K562 (cell line): ENCODE data around the gene PLP2. TPM values are rescaled to one million over a fixed set of nuclear protein-coding genes. Genes with fewer than 3 reads are reported as not detected.

Experiments
- ARID1B ChIP-seq: fragments of 450-650 bp; IDR thresholded peaks from 2 replicates; pipeline ENCODE4 v1.6.1; 2016; ENCODE audit warnings: antibody characterized with exemption, mild to moderate bottlenecking, inconsistent platforms
- CCAR2 ChIP-seq: fragments of 200-400 bp; formaldehyde crosslinking; IDR thresholded peaks from 2 replicates; pipeline ENCODE4 v1.6.1; 2017; ENCODE audit warnings: mild to moderate bottlenecking, low read depth, low read length
- FOXK2 ChIP-seq, 2 experiments: fragments of 450-650 bp; IDR thresholded peaks in 1 of 2; conservative IDR thresholded peaks in 1 of 2; 2 replicates each; pipeline ENCODE4 v1.6.1; 2016; ENCODE audit warnings: low read depth in 2 of 2, mild to moderate bottlenecking in 1 of 2
- FUS ChIP-seq: fragments of 200-400 bp; formaldehyde crosslinking; optimal IDR thresholded peaks from 2 replicates; pipeline ENCODE3; 2017; ENCODE audit warnings: low read depth, low read length
- HDAC3 ChIP-seq: fragments of 450-650 bp; IDR thresholded peaks from 2 replicates; pipeline ENCODE4 v1.6.1; 2018; ENCODE audit warnings: borderline replicate concordance, mild to moderate bottlenecking, moderate library complexity; ENCODE audit not compliant: partially characterized antibody
- JUNB ChIP-seq: fragments of 450-650 bp; formaldehyde crosslinking; conservative IDR thresholded peaks from 2 replicates; pipeline ENCODE4 v1.4.0; 2020; ENCODE audit warnings: mild to moderate bottlenecking
- KAT8 ChIP-seq: fragments of 450-650 bp; IDR thresholded peaks from 2 replicates; pipeline ENCODE4 v1.6.1; 2016; ENCODE audit warnings: low read depth, mild to moderate bottlenecking
- KDM1A ChIP-seq, 2 experiments: fragments of 450-650 bp; IDR thresholded peaks; 2 replicates each; pipeline ENCODE4 v1.6.1; 2016; ENCODE audit warnings: mild to moderate bottlenecking in 2 of 2
- SMARCE1 ChIP-seq: fragments of 450-650 bp; IDR thresholded peaks from 2 replicates; pipeline ENCODE4 v1.7.1; 2016; ENCODE audit warnings: mild to moderate bottlenecking
- STAT5A ChIP-seq: IDR thresholded peaks from 2 replicates; pipeline ENCODE4 v1.6.1; 2012; ENCODE audit warnings: low read length, inconsistent platforms, borderline replicate concordance
- ZBED1 ChIP-seq: IDR thresholded peaks from 2 replicates; pipeline ENCODE4 v1.6.1; 2014
- ZNF212 ChIP-seq: fragments of 450-650 bp; formaldehyde crosslinking; IDR thresholded peaks from 2 replicates; pipeline ENCODE4 v1.4.0; 2020; ENCODE audit warnings: mild to moderate bottlenecking
- ZNF311 ChIP-seq: fragments of 250-450 bp; sonication (Bioruptor Pico); IDR thresholded peaks from 2 replicates; pipeline ENCODE4 v1.4.0; 2020; ENCODE audit warnings: mild to moderate bottlenecking, moderate library complexity
- ZNF561 ChIP-seq: fragments of 450-650 bp; formaldehyde crosslinking; conservative IDR thresholded peaks from 2 replicates; pipeline ENCODE4 v1.4.0; 2020; ENCODE audit warnings: mild to moderate bottlenecking, moderate library complexity
- polyA plus RNA-seq, 8 experiments: library from polyadenylated mRNA; depleted of rRNA in 4 of 8; stranded (reverse) in 5 of 8; unstranded in 3 of 8; fragments of >200 nt; fragmentation: Nextera tagmentation in 2 of 8; fragmentation: Illumina TruSeq in 1 of 8; extraction: Ambion mirVana in 2 of 8; extraction: Trizol in 1 of 8; gene quantifications; 2 replicates each; pipeline versions ENCODE4 v1.2.1 to v1.2.3, GENCODE V29; 2011 to 2014; ENCODE audit warnings: inconsistent platforms in 1 of 8, missing spikeins in 1 of 8
- total RNA-seq, 7 experiments: library from RNA; depleted of rRNA in 6 of 7; stranded (reverse); fragments of >200 nt in 6 of 7; fragmentation: Illumina TruSeq in 2 of 7; extraction: Trizol in 2 of 7; gene quantifications; 2 replicates each; pipeline versions ENCODE4 v1.2.1 to v1.2.3, GENCODE V29; 2011 to 2021; ENCODE audit warnings: low replicate concordance in 1 of 7
- TF ChIP-seq, protein P1 (sequence below): sonication (generic); formaldehyde crosslinking; IDR thresholded peaks from 2 replicates; pipeline ENCODE4 v1.8.1; 2022; ENCODE audit warnings: missing genetic modification reagents
- TF ChIP-seq, protein P2 (sequence below), 2 experiments: fragments of 450-650 bp in 1 of 2; sonication (generic) in 1 of 2; formaldehyde crosslinking in 1 of 2; IDR thresholded peaks; 2 replicates each; pipeline versions ENCODE4 v1.7.1 to v1.9.0; 2016 to 2022; ENCODE audit warnings: inconsistent platforms in 1 of 2, mild to moderate bottlenecking in 1 of 2, missing genetic modification reagents in 1 of 2
- TF ChIP-seq, protein P3 (sequence below): fragments of 450-650 bp; formaldehyde crosslinking; IDR thresholded peaks from 2 replicates; pipeline ENCODE4 v1.4.0; 2020; ENCODE audit warnings: mild to moderate bottlenecking

The PLP2 gene
- total and polyA plus RNA-seq, 9 of the 15 experiments (the other 6 are each of a cell fraction or from before 2014, with no cell fraction given): 34.7 to 236 (median 112) TPM

DNA sequence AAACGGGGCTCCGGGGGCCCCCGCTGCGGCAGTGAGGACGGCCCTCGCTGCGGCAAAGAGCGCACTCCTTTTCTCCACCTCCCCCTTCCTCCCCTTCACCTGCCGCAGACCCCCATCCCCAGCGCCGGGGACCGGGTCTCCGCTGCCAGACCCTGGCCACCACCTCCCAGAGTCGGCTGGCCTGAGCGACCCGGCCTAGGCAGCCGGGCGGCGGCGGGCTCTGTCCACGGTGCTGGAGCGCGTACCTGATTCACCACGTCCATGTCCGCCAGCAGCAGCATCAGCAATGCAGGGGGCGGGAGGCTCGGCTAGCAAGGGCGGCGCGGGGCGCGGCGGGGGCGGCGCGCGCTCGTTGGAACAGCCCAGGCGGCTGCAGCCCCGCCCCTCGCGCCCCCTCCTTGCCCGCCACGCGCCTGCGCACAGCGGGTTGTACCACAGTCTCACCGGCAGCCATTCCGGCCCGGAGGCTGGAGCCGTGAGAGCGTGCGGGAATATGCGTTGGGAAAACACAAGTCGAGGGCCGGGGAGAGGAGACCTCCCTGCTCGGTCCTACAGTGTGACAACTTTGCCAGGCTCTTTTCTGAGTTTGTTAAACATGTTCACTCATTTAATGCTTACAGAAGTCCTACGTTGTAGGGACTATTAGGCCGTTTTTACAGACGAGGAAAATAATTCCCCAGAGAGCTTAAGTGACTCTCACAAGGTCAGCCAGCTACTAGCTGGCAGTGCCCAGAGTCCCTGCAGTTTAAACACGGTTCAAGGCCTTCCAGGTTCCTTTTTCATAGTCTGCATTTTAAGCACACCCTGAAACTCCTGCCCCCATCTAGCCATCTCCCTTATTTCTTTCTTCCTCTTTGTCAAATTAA is 28.4 kb downstream of the PLP2 start, which contains the start of gene SYP (continued):
- TF ChIP-seq JUNB (CRISPR knock-in tag) (no peak), SMARCE1 (no peak), KDM1A (IDR thresholded peaks at IDR 0.05) (no peak), KAT8 (no peak), ZNF311 (CRISPR knock-in tag) (no peak), CCAR2 (no peak), STAT5A (no peak), ARID1B (no peak), ZBED1 (no peak; the same call in 1 of the 2 replicates), ZNF212 (CRISPR knock-in tag) (no peak), HDAC3 (no peak), FUS (no peak), FOXK2 (conservative IDR thresholded peaks at IDR 0.05 in 1 of 2, IDR thresholded peaks at IDR 0.05 in 1 of 2; ENCODE audit: low read depth in 2 of 2) (no peak), ZNF561 (CRISPR knock-in tag) (no peak)
- TF ChIP-seq, protein P1, sequence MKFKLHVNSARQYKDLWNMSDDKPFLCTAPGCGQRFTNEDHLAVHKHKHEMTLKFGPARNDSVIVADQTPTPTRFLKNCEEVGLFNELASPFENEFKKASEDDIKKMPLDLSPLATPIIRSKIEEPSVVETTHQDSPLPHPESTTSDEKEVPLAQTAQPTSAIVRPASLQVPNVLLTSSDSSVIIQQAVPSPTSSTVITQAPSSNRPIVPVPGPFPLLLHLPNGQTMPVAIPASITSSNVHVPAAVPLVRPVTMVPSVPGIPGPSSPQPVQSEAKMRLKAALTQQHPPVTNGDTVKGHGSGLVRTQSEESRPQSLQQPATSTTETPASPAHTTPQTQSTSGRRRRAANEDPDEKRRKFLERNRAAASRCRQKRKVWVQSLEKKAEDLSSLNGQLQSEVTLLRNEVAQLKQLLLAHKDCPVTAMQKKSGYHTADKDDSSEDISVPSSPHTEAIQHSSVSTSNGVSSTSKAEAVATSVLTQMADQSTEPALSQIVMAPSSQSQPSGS (CRISPR knock-in tag): no peak
- TF ChIP-seq, protein P2, sequence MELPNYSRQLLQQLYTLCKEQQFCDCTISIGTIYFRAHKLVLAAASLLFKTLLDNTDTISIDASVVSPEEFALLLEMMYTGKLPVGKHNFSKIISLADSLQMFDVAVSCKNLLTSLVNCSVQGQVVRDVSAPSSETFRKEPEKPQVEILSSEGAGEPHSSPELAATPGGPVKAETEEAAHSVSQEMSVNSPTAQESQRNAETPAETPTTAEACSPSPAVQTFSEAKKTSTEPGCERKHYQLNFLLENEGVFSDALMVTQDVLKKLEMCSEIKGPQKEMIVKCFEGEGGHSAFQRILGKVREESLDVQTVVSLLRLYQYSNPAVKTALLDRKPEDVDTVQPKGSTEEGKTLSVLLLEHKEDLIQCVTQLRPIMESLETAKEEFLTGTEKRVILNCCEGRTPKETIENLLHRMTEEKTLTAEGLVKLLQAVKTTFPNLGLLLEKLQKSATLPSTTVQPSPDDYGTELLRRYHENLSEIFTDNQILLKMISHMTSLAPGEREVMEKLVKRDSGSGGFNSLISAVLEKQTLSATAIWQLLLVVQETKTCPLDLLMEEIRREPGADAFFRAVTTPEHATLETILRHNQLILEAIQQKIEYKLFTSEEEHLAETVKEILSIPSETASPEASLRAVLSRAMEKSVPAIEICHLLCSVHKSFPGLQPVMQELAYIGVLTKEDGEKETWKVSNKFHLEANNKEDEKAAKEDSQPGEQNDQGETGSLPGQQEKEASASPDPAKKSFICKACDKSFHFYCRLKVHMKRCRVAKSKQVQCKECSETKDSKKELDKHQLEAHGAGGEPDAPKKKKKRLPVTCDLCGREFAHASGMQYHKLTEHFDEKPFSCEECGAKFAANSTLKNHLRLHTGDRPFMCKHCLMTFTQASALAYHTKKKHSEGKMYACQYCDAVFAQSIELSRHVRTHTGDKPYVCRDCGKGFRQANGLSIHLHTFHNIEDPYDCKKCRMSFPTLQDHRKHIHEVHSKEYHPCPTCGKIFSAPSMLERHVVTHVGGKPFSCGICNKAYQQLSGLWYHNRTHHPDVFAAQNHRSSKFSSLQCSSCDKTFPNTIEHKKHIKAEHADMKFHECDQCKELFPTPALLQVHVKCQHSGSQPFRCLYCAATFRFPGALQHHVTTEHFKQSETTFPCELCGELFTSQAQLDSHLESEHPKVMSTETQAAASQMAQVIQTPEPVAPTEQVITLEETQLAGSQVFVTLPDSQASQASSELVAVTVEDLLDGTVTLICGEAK (IDR thresholded peaks at IDR 0.05): no peak
- TF ChIP-seq, protein P2 (CRISPR knock-in tag; IDR thresholded peaks at IDR 0.05): no peak
- TF ChIP-seq, protein P3, sequence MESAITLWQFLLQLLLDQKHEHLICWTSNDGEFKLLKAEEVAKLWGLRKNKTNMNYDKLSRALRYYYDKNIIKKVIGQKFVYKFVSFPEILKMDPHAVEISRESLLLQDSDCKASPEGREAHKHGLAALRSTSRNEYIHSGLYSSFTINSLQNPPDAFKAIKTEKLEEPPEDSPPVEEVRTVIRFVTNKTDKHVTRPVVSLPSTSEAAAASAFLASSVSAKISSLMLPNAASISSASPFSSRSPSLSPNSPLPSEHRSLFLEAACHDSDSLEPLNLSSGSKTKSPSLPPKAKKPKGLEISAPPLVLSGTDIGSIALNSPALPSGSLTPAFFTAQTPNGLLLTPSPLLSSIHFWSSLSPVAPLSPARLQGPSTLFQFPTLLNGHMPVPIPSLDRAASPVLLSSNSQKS (CRISPR knock-in tag): no peak
